SK-N-SH treated with all-trans-retinoic acid at 6 μM for 48 hours (cell line): ENCODE measurements around the gene OTOG.

ENCODE experiments used
- ATAC-seq: fragments of 200-7000 bp; cut with Tn5 transposase; 3 replicates; pipeline ENCODE4 v1.9.1; 2020; ENCODE audit warnings: mild to moderate bottlenecking, moderate library complexity
- ARNTL ChIP-seq: fragments of 450-650 bp; formaldehyde crosslinking; IDR thresholded peaks from 2 replicates; pipeline ENCODE4 v1.5.0; 2020; ENCODE audit warnings: low read depth, mild to moderate bottlenecking, moderate library complexity, borderline replicate concordance
- BACH2 ChIP-seq: fragments of 250-450 bp; sonication (Bioruptor Pico); IDR thresholded peaks from 2 replicates; pipeline ENCODE4 v1.9.0; 2021; ENCODE audit warnings: mild to moderate bottlenecking, borderline replicate concordance
- CREB5 ChIP-seq: fragments of 250-450 bp; sonication (Bioruptor Pico); IDR thresholded peaks from 2 replicates; pipeline ENCODE4 v1.5.1; 2020; ENCODE audit warnings: low read depth, mild to moderate bottlenecking, moderate library complexity
- CSRNP3 ChIP-seq: fragments of 250-450 bp; sonication (Bioruptor Pico); IDR thresholded peaks from 2 replicates; pipeline ENCODE4 v1.5.1; 2021; ENCODE audit warnings: mild to moderate bottlenecking, moderate library complexity
- ESRRG ChIP-seq: fragments of 250-450 bp; sonication (Bioruptor Pico); IDR thresholded peaks from 2 replicates; pipeline ENCODE4 v1.6.1; 2021; ENCODE audit warnings: mild to moderate bottlenecking
- ISL1 ChIP-seq: fragments of 250-450 bp; sonication (Bioruptor Pico); IDR thresholded peaks from 2 replicates; pipeline ENCODE4 v2.1.2; 2022; ENCODE audit warnings: mild to moderate bottlenecking, moderate library complexity
- OSR1 ChIP-seq: fragments of 250-450 bp; sonication (Bioruptor Pico); IDR thresholded peaks from 2 replicates; pipeline ENCODE4 v1.8.0; 2022; ENCODE audit warnings: moderate library complexity, mild to moderate bottlenecking, inconsistent platforms
- PATZ1 ChIP-seq: fragments of 250-450 bp; sonication (Bioruptor Pico); IDR thresholded peaks from 2 replicates; pipeline ENCODE4 v1.8.0; 2020; ENCODE audit warnings: mild to moderate bottlenecking, moderate library complexity, borderline replicate concordance
- POU6F1 ChIP-seq: fragments of 250-450 bp; sonication (Bioruptor Pico); IDR thresholded peaks from 2 replicates; pipeline ENCODE4 v1.8.0; 2021; ENCODE audit warnings: low read depth, mild to moderate bottlenecking, moderate library complexity, borderline replicate concordance
- PPARA ChIP-seq: fragments of 250-450 bp; sonication (Bioruptor Pico); IDR thresholded peaks from 2 replicates; pipeline ENCODE4 v1.5.0; 2020; ENCODE audit warnings: mild to moderate bottlenecking, borderline replicate concordance
- RARB ChIP-seq: fragments of 250-450 bp; sonication (Bioruptor Pico); IDR thresholded peaks from 2 replicates; pipeline ENCODE4 v1.8.0; 2021; ENCODE audit warnings: mild to moderate bottlenecking, moderate library complexity
- SNAI2 ChIP-seq: fragments of 250-450 bp; sonication (Bioruptor Pico); IDR thresholded peaks from 2 replicates; pipeline ENCODE4 v1.5.0; 2020; ENCODE audit warnings: mild to moderate bottlenecking, moderate library complexity
- TCF4 ChIP-seq: fragments of 250-450 bp; sonication (Bioruptor Pico); IDR thresholded peaks from 2 replicates; pipeline ENCODE4 v1.8.0; 2021; ENCODE audit warnings: mild to moderate bottlenecking, moderate library complexity, borderline replicate concordance
- TOX ChIP-seq: fragments of 250-450 bp; sonication (Bioruptor Pico); IDR thresholded peaks from 2 replicates; pipeline ENCODE4 v1.8.0; 2021; ENCODE audit warnings: mild to moderate bottlenecking, moderate library complexity, borderline replicate concordance
- ZC3H10 ChIP-seq: fragments of 250-450 bp; sonication (Bioruptor Pico); IDR thresholded peaks from 2 replicates; pipeline ENCODE4 v1.5.1; 2021; ENCODE audit warnings: mild to moderate bottlenecking, moderate library complexity
- ZFP3 ChIP-seq: fragments of 250-450 bp; sonication (Bioruptor Pico); IDR thresholded peaks from 2 replicates; pipeline ENCODE4 v1.5.0; 2020; ENCODE audit warnings: mild to moderate bottlenecking, moderate library complexity
- ZFP30 ChIP-seq: fragments of 450-650 bp; formaldehyde crosslinking; IDR thresholded peaks from 2 replicates; pipeline ENCODE4 v1.5.0; 2022; ENCODE audit warnings: mild to moderate bottlenecking, moderate library complexity
- ZNF565 ChIP-seq: fragments of 450-650 bp; formaldehyde crosslinking; conservative IDR thresholded peaks from 2 replicates; pipeline ENCODE4 v1.5.0; 2020; ENCODE audit warnings: low read depth, mild to moderate bottlenecking, moderate library complexity
- ZNF70 ChIP-seq: fragments of 450-650 bp; formaldehyde crosslinking; IDR thresholded peaks from 2 replicates; pipeline ENCODE4 v1.5.0; 2020; ENCODE audit warnings: mild to moderate bottlenecking, moderate library complexity
- ZNF8 ChIP-seq: fragments of 450-650 bp; formaldehyde crosslinking; IDR thresholded peaks from 2 replicates; pipeline ENCODE4 v1.5.0; 2020; ENCODE audit warnings: mild to moderate bottlenecking, moderate library complexity

The OTOG gene

GRCh38 chr11:17532784-17533183 is 14.3 kb upstream of the OTOG start (continued):
- TF ChIP-seq BACH2 (CRISPR knock-in tag), result no peak

- TF ChIP-seq ZNF8 (no peak), RARB (CRISPR knock-in tag) (no peak), TCF4 (no peak), PATZ1 (no peak), CREB5 (CRISPR knock-in tag) (no peak)
- ATAC-seq, result no peak
Measured at GRCh38 chr11:17533341-17533740, 13.7 kb upstream of the OTOG start.

- no peak for ATAC-seq
- TF ChIP-seq PATZ1, result no peak
- no peak for TF ChIP-seq ZC3H10 (CRISPR knock-in tag)
- no peak for TF ChIP-seq RARB (CRISPR knock-in tag)
- TF ChIP-seq BACH2 (CRISPR knock-in tag), result no peak
- no peak for TF ChIP-seq PPARA (CRISPR knock-in tag)
- TF ChIP-seq ZNF70 (CRISPR knock-in tag), result no peak
- TF ChIP-seq ESRRG (CRISPR knock-in tag), result no peak
- no peak for TF ChIP-seq POU6F1 (CRISPR knock-in tag)
- TF ChIP-seq CSRNP3 (CRISPR knock-in tag), result no peak
- no peak for TF ChIP-seq OSR1 (CRISPR knock-in tag)
- TF ChIP-seq ZNF565 (CRISPR knock-in tag), result no peak
- TF ChIP-seq ZFP3, result no peak
- TF ChIP-seq TOX, result no peak
- no peak for TF ChIP-seq ZNF8
- no peak for TF ChIP-seq ZFP30
- no peak for TF ChIP-seq SNAI2 (CRISPR knock-in tag)
- no peak for TF ChIP-seq TCF4
- TF ChIP-seq ARNTL (CRISPR knock-in tag), result no peak
- no peak for TF ChIP-seq ISL1 (CRISPR knock-in tag)
- TF ChIP-seq CREB5 (CRISPR knock-in tag), result no peak
Measured at GRCh38 chr11:17533778-17534415, 13.2 kb upstream of the OTOG start.

- ATAC-seq, result no peak
- TF ChIP-seq OSR1 (CRISPR knock-in tag), result no peak
- TF ChIP-seq TOX, result no peak
Measured at GRCh38 chr11:17535488-17535887, 11.6 kb upstream of the OTOG start.
